Measurements from ENCODE around the gene PIGT.

DNA sequence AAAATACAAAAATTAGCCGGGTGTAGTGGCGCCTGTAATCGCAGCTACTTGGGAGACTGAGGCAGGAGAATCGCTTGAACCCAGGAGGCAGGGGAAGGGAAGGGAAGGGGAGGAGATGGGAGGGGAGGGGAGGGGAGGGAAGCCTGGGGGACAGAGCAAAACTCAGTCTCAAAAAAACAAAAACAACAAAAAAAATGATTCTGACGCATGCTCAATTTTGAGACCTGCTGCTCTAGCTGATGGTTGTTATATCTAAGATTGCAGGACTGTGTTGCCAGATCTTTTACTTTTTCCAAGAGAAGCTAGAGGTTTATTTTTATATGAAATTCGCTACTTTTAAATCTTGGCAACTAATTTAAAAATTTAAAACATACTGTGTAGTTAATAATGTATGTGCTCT lies 51.2 kb downstream of the PIGT start:
- TF ChIP-seq, protein P1, sequence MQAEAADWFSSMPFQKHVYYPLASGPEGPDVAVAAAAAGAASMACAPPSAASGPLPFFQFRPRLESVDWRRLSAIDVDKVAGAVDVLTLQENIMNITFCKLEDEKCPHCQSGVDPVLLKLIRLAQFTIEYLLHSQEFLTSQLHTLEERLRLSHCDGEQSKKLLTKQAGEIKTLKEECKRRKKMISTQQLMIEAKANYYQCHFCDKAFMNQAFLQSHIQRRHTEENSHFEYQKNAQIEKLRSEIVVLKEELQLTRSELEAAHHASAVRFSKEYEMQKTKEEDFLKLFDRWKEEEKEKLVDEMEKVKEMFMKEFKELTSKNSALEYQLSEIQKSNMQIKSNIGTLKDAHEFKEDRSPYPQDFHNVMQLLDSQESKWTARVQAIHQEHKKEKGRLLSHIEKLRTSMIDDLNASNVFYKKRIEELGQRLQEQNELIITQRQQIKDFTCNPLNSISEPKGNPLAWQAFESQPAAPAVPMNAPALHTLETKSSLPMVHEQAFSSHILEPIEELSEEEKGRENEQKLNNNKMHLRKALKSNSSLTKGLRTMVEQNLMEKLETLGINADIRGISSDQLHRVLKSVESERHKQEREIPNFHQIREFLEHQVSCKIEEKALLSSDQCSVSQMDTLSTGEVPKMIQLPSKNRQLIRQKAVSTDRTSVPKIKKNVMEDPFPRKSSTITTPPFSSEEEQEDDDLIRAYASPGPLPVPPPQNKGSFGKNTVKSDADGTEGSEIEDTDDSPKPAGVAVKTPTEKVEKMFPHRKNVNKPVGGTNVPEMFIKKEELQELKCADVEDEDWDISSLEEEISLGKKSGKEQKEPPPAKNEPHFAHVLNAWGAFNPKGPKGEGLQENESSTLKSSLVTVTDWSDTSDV (CRISPR knock-in tag; IDR thresholded peaks at IDR 0.05), result no peak
- no peak for TF ChIP-seq TAF1 (CRISPR knock-in tag; IDR thresholded peaks at IDR 0.05)
- TF ChIP-seq, protein P2, sequence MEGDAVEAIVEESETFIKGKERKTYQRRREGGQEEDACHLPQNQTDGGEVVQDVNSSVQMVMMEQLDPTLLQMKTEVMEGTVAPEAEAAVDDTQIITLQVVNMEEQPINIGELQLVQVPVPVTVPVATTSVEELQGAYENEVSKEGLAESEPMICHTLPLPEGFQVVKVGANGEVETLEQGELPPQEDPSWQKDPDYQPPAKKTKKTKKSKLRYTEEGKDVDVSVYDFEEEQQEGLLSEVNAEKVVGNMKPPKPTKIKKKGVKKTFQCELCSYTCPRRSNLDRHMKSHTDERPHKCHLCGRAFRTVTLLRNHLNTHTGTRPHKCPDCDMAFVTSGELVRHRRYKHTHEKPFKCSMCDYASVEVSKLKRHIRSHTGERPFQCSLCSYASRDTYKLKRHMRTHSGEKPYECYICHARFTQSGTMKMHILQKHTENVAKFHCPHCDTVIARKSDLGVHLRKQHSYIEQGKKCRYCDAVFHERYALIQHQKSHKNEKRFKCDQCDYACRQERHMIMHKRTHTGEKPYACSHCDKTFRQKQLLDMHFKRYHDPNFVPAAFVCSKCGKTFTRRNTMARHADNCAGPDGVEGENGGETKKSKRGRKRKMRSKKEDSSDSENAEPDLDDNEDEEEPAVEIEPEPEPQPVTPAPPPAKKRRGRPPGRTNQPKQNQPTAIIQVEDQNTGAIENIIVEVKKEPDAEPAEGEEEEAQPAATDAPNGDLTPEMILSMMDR (CRISPR knock-in tag; IDR thresholded peaks at IDR 0.05), result no peak
- no peak for TF ChIP-seq TBL1XR1 (IDR thresholded peaks at IDR 0.05; ENCODE audit: borderline replicate concordance, low read length, partially characterized antibody)
- TF ChIP-seq ZBTB7A (CRISPR knock-in tag; IDR thresholded peaks at IDR 0.05), result no peak
- no peak for TF ChIP-seq ZNF510 (CRISPR knock-in tag; IDR thresholded peaks at IDR 0.05; ENCODE audit: low read depth)

All from HepG2 (cell line).